H1 (cell line): ENCODE results near the gene NSUN4. TPM values are rescaled to one million over a fixed set of nuclear protein-coding genes. Genes with fewer than 3 reads are reported as not detected.
A peak's percentile ranks its signal among the peaks of the same experiment; 100 is the strongest.

ENCODE experiments used
- ATF3 ChIP-seq: IDR thresholded peaks from 2 replicates; pipeline ENCODE4 v1.6.1; 2011; ENCODE audit warnings: low read depth, mild to moderate bottlenecking, low read length; ENCODE audit not compliant: insufficient read depth
- BACH1 ChIP-seq: IDR thresholded peaks from 2 replicates; pipeline ENCODE4 v1.6.1; 2012; ENCODE audit warnings: low read length, improper control_type of control experiment
- BRCA1 ChIP-seq: IDR thresholded peaks from 2 replicates; pipeline ENCODE4 v1.6.1; 2012; ENCODE audit warnings: low read depth, low read length, improper control_type of control experiment
- CBX5 ChIP-seq: fragments of 300-800, 300-1000 bp; sonication (generic); IDR thresholded peaks from 2 replicates; pipeline ENCODE4 v1.7.1; 2016; ENCODE audit warnings: antibody characterized with exemption, low read length, low read depth
- CEBPB ChIP-seq: IDR thresholded peaks from 2 replicates; pipeline ENCODE4 v1.6.1; 2012; ENCODE audit warnings: low read depth, low read length
- CREB1 ChIP-seq: IDR thresholded peaks from 2 replicates; pipeline ENCODE4 v1.6.1; 2012; ENCODE audit warnings: inconsistent platforms
- CTBP2 ChIP-seq: IDR thresholded peaks from 2 replicates; pipeline ENCODE4 v1.7.0; 2011; ENCODE audit warnings: borderline replicate concordance, mild to moderate bottlenecking, moderate library complexity, mixed read lengths, low read length; ENCODE audit not compliant: insufficient read depth, insufficient read length
- EZH2 ChIP-seq: fragments of 200-600 bp; sonication (generic); IDR thresholded peaks from 2 replicates; pipeline ENCODE4 v1.7.1; 2012; ENCODE audit warnings: low read depth, mild to moderate bottlenecking, moderate library complexity, low read length, inconsistent platforms; ENCODE audit not compliant: severe bottlenecking
- GABPA ChIP-seq: IDR thresholded peaks from 2 replicates; pipeline ENCODE4 v1.6.1; 2011; ENCODE audit warnings: mild to moderate bottlenecking, low read length, moderate library complexity, borderline replicate concordance; ENCODE audit not compliant: insufficient read depth
- JUND ChIP-seq: IDR thresholded peaks from 2 replicates; pipeline ENCODE4 v1.6.1; 2011; ENCODE audit warnings: mild to moderate bottlenecking, improper control_type of control experiment, low read length
- KDM1A ChIP-seq: fragments of 200-600, 300-600 bp; sonication (generic); IDR thresholded peaks from 2 replicates; pipeline ENCODE4 v1.7.1; 2016; ENCODE audit warnings: mild to moderate bottlenecking, low read length, borderline replicate concordance
- NRF1 ChIP-seq: IDR thresholded peaks from 2 replicates; pipeline ENCODE4 v1.6.1; 2011; ENCODE audit warnings: mild to moderate bottlenecking, low read depth, low read length, improper control_type of control experiment
- POLR2AphosphoS5 ChIP-seq: IDR thresholded peaks from 2 replicates; pipeline ENCODE4 v1.6.1; 2011; ENCODE audit warnings: low read depth, low read length
- POU5F1 ChIP-seq: IDR thresholded peaks from 2 replicates; pipeline ENCODE4 v1.6.1; 2011; ENCODE audit warnings: low read depth, mild to moderate bottlenecking, low read length, moderate library complexity
- RFX5 ChIP-seq: IDR thresholded peaks from 2 replicates; pipeline ENCODE4 v1.6.1; 2011; ENCODE audit warnings: low read depth, low read length, improper control_type of control experiment, borderline replicate concordance
- RNF2 ChIP-seq: fragments of 200-900, 300-1000 bp; sonication (generic); IDR thresholded peaks from 2 replicates; pipeline ENCODE4 v1.7.1; 2016; ENCODE audit warnings: borderline replicate concordance, low read depth, mild to moderate bottlenecking, antibody characterized with exemption, low read length; ENCODE audit not compliant: poor library complexity, severe bottlenecking; ENCODE audit errors: missing control alignments
- SIX5 ChIP-seq: IDR thresholded peaks from 2 replicates; pipeline ENCODE4 v1.6.1; 2011; ENCODE audit warnings: mild to moderate bottlenecking, low read depth, low read length
- SP2 ChIP-seq: IDR thresholded peaks from 2 replicates; pipeline ENCODE4 v1.6.1; 2012; ENCODE audit warnings: mild to moderate bottlenecking, low read length, inconsistent platforms
- TAF7 ChIP-seq: optimal IDR thresholded peaks from 2 replicates; pipeline ENCODE3; 2011; ENCODE audit warnings: low read depth, mild to moderate bottlenecking, inconsistent platforms, low read length, moderate library complexity, borderline replicate concordance
- TCF12 ChIP-seq: IDR thresholded peaks from 2 replicates; pipeline ENCODE4 v1.6.1; 2011; ENCODE audit warnings: low read depth, mild to moderate bottlenecking, low read length
- TEAD4 ChIP-seq: IDR thresholded peaks from 2 replicates; pipeline ENCODE4 v1.6.1; 2012; ENCODE audit warnings: low read depth, low read length, inconsistent platforms, mixed read lengths
- USF2 ChIP-seq: IDR thresholded peaks from 2 replicates; pipeline ENCODE4 v1.6.1; 2011; ENCODE audit warnings: low read length, improper control_type of control experiment
- ZNF274 ChIP-seq: IDR thresholded peaks from 2 replicates; pipeline ENCODE4 v1.7.0; 2012; ENCODE audit warnings: low read length, borderline replicate concordance; ENCODE audit errors: extremely low read depth
- polyA plus RNA-seq, 7 experiments: library from polyadenylated mRNA; depleted of rRNA in 3 of 7; stranded (reverse) in 5 of 7; unstranded in 2 of 7; fragments of >200 nt in 5 of 7; fragments of 200-250 nt in 2 of 7; gene quantifications; 1 replicate in 5 of 7; 2 replicates in 1 of 7; 4 replicates in 1 of 7; pipeline versions ENCODE4 v1.2.1 to v1.2.3, GENCODE V29; 2011 to 2013; ENCODE audit warnings: missing spikeins in 2 of 7, mixed read lengths in 2 of 7
- total RNA-seq: library from RNA; stranded (reverse); fragmentation: NEBNext Ultra II Directional; extraction: Animal tissue kit (Norgen Biotek cat#: 25700); gene quantifications from 2 replicates; pipeline ENCODE4 v1.2.1, GENCODE V29; 2021

NSUN4 gene
- total and polyA plus RNA-seq, 2 of the 8 experiments (the other 6 are each of a cell fraction or from before 2014, with no cell fraction given) = 9.7 to 15.7 TPM

- TF ChIP-seq GABPA (0 out of 2 replicates have a peak, but pooled peaks have one; percentile 19), TEAD4 (no peak), RNF2 (no peak), JUND (peak; percentile 75; the same call in 1 of the 2 replicates), EZH2 (no peak), CTBP2 (no peak), ATF3 (peak; percentile 6; the same call in 1 of the 2 replicates), KDM1A (no peak), CEBPB (peak; percentile 94), SP2 (no peak), CBX5 (no peak), POLR2AphosphoS5 (peak; percentile 48; the same call in 1 of the 2 replicates), SIX5 (no peak), BACH1 (peak; percentile 85), NRF1 (no peak), USF2 (no peak), TCF12 (no peak), POU5F1 (no peak), CREB1 (peak; percentile 97), ZNF274 (no peak), TAF7 (peak; percentile 88), BRCA1 (no peak), RFX5 (no peak; the same call in 1 of the 2 replicates)
Measured at GRCh38 chr1:46340404-46341221, at the start of gene NSUN4 (continued).
